ENCODE results near the gene PDP2. TPM values are rescaled to one million over a fixed set of nuclear protein-coding genes. Genes with fewer than 3 reads are reported as not detected.

The PDP2 gene
- total RNA-seq, 1 donor from 2014 or later = 11.7 TPM

DNA sequence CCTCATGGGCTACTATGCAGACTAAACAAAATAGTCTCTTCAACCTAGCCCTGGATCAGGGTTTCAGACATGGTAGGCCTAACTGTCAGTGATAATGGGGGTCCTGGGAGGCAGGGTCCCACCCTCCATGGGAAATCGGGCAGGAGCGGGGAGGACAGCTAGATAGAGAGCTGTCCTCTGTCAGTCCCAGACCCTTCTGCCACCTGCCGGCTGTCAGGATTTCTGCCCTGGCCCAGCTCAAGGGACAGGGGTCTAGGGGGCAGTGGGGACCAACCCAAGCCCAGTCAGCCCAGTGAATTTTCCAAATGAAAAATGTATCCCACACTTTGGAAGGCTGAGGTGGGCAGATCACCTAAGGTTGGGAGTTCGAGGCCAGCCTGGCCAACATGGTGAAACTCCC, 30.8 kb upstream of the PDP2 start:
- Histone ChIP-seq H3K36me3 (ENCODE audit: control insufficient read depth, insufficient read depth, low read length) (no peaks in the 10 kb centered on the region), H3K4me3 (ENCODE audit: low read depth, low read length) (no peak overlapping the region), H3K27me3 (ENCODE audit: control insufficient read depth, insufficient read depth, low read length) (peaks cover 30% of the 10 kb centered on the region)
- TF ChIP-seq CTCF (IDR thresholded peaks at IDR 0.05; ENCODE audit: insufficient read depth, low read length, poor library complexity, severe bottlenecking) = no peak
- no peak for DNase-seq (ENCODE audit: low read depth)

DNA sequence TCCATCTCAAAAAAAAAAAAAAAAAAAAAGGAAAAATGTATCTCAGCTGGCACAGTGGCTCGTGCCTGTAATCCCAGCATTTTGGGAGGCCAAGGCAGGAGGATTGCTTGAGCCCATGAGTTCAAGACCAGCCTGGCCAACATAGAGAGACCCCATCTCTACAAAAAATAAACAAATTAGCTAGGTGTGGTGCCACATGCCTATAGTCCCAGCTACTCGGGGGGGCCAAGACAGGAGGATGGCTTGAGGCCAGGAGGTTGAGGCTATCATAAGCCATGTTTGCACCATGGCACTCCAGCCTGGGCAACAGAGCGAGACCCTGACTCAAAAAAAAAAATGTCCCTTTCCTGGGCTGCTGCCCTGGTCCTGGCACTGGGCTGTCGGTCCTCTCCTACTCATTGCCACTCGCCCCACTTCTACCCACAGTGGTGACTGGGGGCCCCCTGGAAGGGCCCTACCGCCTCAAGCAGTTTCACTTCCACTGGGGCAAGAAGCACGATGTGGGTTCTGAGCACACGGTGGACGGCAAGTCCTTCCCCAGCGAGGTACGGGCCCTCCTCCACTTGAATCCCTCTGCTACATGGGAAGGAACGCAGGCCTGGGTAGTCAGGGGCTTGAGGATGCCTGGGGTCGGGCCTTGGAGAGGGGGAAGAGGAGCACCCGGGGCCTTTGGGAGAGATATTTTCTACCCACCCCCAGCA, 30.1 kb upstream of the PDP2 start:
- H3K4me3 ChIP-seq (ENCODE audit: low read depth, low read length) = no peak overlapping the region
- peaks cover 22% of the 10 kb centered on the region for H3K27me3 ChIP-seq (ENCODE audit: control insufficient read depth, insufficient read depth, low read length)
- no peaks in the 10 kb centered on the region for H3K36me3 ChIP-seq (ENCODE audit: control insufficient read depth, insufficient read depth, low read length)
- TF ChIP-seq CTCF (IDR thresholded peaks at IDR 0.05; ENCODE audit: insufficient read depth, low read length, poor library complexity, severe bottlenecking) = no peak
- DNase-seq (ENCODE audit: low read depth) = no peak

GRCh38 chr16:66851166-66851964, 28.9 kb upstream of the PDP2 start:
- TF ChIP-seq CTCF (IDR thresholded peaks at IDR 0.05; ENCODE audit: insufficient read depth, low read length, poor library complexity, severe bottlenecking) = no peak
- H3K27me3 ChIP-seq (ENCODE audit: control insufficient read depth, insufficient read depth, low read length) = peaks cover 12% of the 10 kb centered on the region
- no peak overlapping the region for H3K4me3 ChIP-seq (ENCODE audit: low read depth, low read length)
- no peak for DNase-seq (ENCODE audit: low read depth)
- no peaks in the 10 kb centered on the region for H3K36me3 ChIP-seq (ENCODE audit: control insufficient read depth, insufficient read depth, low read length)

GRCh38 chr16:66853261-66854139, 26.8 kb upstream of the PDP2 start:
- DNase-seq (ENCODE audit: low read depth) = no peak
- H3K36me3 ChIP-seq (ENCODE audit: control insufficient read depth, insufficient read depth, low read length) = no peaks in the 10 kb centered on the region
- TF ChIP-seq CTCF (IDR thresholded peaks at IDR 0.05; ENCODE audit: insufficient read depth, low read length, poor library complexity, severe bottlenecking) = no peak
- no peak overlapping the region for H3K4me3 ChIP-seq (ENCODE audit: low read depth, low read length)
- H3K27me3 ChIP-seq (ENCODE audit: control insufficient read depth, insufficient read depth, low read length) = peaks cover 9% of the 10 kb centered on the region

DNA sequence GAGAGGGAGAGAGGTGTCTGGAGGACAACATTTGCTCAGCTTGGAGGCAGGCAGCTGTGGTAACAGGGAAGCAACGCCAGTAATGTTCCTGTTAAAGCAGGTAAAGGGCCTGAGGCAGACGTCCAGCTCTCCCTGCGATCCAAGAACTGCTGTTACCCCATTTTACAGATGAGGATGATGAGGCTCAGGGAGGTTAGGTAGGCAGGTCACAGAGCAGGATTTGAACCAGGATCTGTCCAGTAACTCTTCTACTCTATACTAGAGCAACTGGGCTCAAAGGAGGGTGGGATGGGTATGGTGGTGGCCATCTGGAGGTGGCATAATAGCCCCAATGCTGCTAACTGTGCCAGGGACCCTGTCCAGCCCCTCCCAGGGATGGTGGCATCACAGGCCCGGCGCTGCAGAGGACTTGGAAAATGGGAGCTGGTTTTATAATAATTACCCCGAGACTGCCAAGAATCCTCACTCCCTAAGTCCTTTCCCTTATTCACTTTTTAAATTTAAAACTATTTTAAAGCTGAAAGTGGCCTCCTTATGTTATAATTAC, 24.1 kb upstream of the PDP2 start:
- TF ChIP-seq CTCF (IDR thresholded peaks at IDR 0.05; ENCODE audit: insufficient read depth, low read length, poor library complexity, severe bottlenecking) = no peak
- Histone ChIP-seq H3K27me3 (ENCODE audit: control insufficient read depth, insufficient read depth, low read length) (peaks cover 4% of the 10 kb centered on the region), H3K36me3 (ENCODE audit: control insufficient read depth, insufficient read depth, low read length) (no peaks in the 10 kb centered on the region), H3K4me3 (ENCODE audit: low read depth, low read length) (no peak overlapping the region)
- no peak for DNase-seq (ENCODE audit: low read depth)
